Bronchial epithelial cell (primary cell): ENCODE data around the gene PDS5A. TPM values are rescaled to one million over a fixed set of nuclear protein-coding genes. Genes with fewer than 3 reads are reported as not detected.
"Not testable (repeated sequence)": the region's sequence is repeated elsewhere in the genome, so short reads cannot be mapped to it uniquely, and the experiment has no call there.

Experiments used
- DNase-seq: peaks from one replicate; pipeline ENCODE4 v3.0.0-alpha.2; 2010; ENCODE audit warnings: low read depth
- FAIRE-seq: peaks from 2 replicates; lab custom pipeline; 2011; peaks lifted over from hg19 to GRCh38; lab: Jason Lieb, UNC
- H3K27me3 ChIP-seq: 2 replicates; pipeline ENCODE4 v1.5.1; 2011; ENCODE audit warnings: low read length; ENCODE audit not compliant: control insufficient read depth, insufficient read depth
- H3K36me3 ChIP-seq: 2 replicates; pipeline ENCODE4 v1.5.1; 2011; ENCODE audit warnings: low read length; ENCODE audit not compliant: control insufficient read depth, insufficient read depth
- H3K4me3 ChIP-seq: 2 replicates; pipeline ENCODE4 v1.5.1; 2011; ENCODE audit warnings: mild to moderate bottlenecking, low read depth, low read length, control low read depth
- CTCF ChIP-seq: IDR thresholded peaks from 2 replicates; pipeline ENCODE4 v1.5.1; 2011; ENCODE audit warnings: mild to moderate bottlenecking, moderate library complexity, low read length, control low read depth, inconsistent platforms; ENCODE audit not compliant: insufficient read depth, severe bottlenecking
- total RNA-seq: library from RNA; depleted of rRNA; stranded (reverse); fragments of >200 nt; gene quantifications from 2 replicates; pipeline ENCODE4 v1.2.1, GENCODE V29; 2014

PDS5A gene
- total RNA-seq, 1 donor from 2014 or later, result 51.9 TPM

GRCh38 chr4:39814403-39815185 is 163.1 kb downstream of the PDS5A start:
- no peaks in the 10 kb centered on the region for H3K27me3 ChIP-seq
- DNase-seq (no peak), FAIRE-seq (peak; percentile 76)
- TF ChIP-seq CTCF, result no peak
- no peak overlapping the region for H3K4me3 ChIP-seq
- no peaks in the 10 kb centered on the region for H3K36me3 ChIP-seq

- H3K36me3 ChIP-seq, DNase-seq, H3K27me3 ChIP-seq, H3K4me3 ChIP-seq, FAIRE-seq: not testable (repeated sequence)
Observed at GRCh38 chr4:39813761-39814160, 163.9 kb downstream of the PDS5A start.

- not testable (repeated sequence) for FAIRE-seq, H3K36me3 ChIP-seq, H3K27me3 ChIP-seq, H3K4me3 ChIP-seq, DNase-seq
Observed at GRCh38 chr4:39813033-39813432, 164.7 kb downstream of the PDS5A start.

- no peaks in the 10 kb centered on the region for H3K36me3 ChIP-seq
- TF ChIP-seq CTCF, result no peak
- no peaks in the 10 kb centered on the region for H3K27me3 ChIP-seq
- no peak overlapping the region for H3K4me3 ChIP-seq
- no peak for FAIRE-seq
- DNase-seq, result no peak
Observed at GRCh38 chr4:39812500-39812899, 165.2 kb downstream of the PDS5A start.

GRCh38 chr4:39808231-39808749 is 169.4 kb downstream of the PDS5A start:
- H3K4me3 ChIP-seq, result no peak overlapping the region
- H3K36me3 ChIP-seq, result no peaks in the 10 kb centered on the region
- no peaks in the 10 kb centered on the region for H3K27me3 ChIP-seq
- no peak for DNase-seq
- FAIRE-seq, result no peak
- TF ChIP-seq CTCF, result no peak

- Histone ChIP-seq H3K4me3 (no peak overlapping the region), H3K27me3 (no peaks in the 10 kb centered on the region), H3K36me3 (no peaks in the 10 kb centered on the region)
- TF ChIP-seq CTCF, result no peak
- FAIRE-seq (no peak), DNase-seq (no peak)
Observed at GRCh38 chr4:39802005-39802404, 175.7 kb downstream of the PDS5A start.

GRCh38 chr4:39792976-39793375 is 184.7 kb downstream of the PDS5A start:
- not testable (repeated sequence) for DNase-seq, H3K27me3 ChIP-seq, FAIRE-seq

More at GRCh38 chr4:39792976-39793375, 184.7 kb downstream of the PDS5A start:
- H3K4me3 ChIP-seq, H3K36me3 ChIP-seq: not testable (repeated sequence)
